HG02970 (cell line): ENCODE measurements around the gene GAS7.

Experiments used
- ATAC-seq: cut with Tn5 transposase; IDR thresholded peaks from one replicate; pipeline ENCODE4 v1.9.1; 2021; ENCODE audit warnings: mild to moderate bottlenecking, moderate library complexity, moderate number of reproducible peaks; ENCODE audit not compliant: unreplicated experiment, low FRiP score

The GAS7 gene

DNA sequence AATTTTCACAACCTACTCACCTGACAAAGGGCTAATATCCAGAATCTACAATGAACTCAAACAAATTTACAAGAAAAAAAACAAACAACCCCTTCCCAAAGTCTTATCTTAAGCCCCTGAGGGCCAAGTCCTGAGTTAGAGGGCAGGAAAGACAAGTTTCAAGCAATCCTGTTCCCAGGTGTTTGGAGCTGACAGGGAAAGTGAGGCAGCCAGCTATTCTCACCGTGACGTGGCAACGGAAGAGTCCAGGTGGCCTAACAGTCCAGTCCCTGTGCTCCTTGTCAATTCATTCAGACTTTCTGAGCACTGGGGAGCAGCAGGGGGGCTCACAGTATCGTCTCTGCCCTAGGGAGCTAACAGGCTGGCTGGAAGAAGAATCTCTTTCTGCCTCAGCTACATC, 203.6 kb downstream of the GAS7 start:
- no peak for ATAC-seq

DNA sequence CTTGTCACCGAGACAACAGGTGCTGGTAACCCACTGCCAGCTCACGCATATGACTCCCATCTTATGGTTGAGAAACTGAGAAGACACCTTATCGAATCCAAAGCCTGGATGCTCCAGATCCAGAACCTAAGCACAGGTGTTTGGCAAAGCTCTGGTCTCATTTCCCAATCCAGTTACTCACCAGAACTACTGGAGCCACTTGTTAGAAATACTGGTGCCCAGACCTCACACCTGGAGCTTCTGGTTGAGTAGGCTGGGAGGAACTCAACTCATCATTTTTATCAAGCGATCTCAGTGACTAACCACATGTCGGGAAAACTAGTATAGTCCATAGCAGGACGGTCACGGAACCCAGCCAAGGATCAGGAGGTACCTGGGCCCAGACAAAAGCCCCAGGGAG, 206.6 kb downstream of the GAS7 start:
- no peak for ATAC-seq

DNA sequence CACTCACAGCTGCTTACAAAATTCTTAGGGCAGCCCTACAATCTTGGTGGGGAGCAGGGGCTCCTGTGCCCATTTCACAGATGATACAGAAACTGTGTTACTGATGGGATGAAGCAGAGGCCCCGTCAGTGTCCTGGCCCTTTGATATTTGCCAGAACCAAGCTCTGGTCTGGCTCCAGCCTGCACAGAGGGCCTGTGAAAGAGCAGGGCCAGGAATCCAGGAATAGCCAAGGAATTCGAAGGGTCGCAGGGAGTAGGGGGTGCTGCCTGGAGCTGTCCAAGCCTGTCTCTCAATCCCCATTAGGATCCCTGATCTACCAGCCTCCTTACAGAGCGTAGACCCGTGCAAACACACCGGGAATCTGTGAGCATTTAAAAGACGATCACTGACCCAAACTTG, 207.1 kb downstream of the GAS7 start:
- ATAC-seq: no peak

DNA sequence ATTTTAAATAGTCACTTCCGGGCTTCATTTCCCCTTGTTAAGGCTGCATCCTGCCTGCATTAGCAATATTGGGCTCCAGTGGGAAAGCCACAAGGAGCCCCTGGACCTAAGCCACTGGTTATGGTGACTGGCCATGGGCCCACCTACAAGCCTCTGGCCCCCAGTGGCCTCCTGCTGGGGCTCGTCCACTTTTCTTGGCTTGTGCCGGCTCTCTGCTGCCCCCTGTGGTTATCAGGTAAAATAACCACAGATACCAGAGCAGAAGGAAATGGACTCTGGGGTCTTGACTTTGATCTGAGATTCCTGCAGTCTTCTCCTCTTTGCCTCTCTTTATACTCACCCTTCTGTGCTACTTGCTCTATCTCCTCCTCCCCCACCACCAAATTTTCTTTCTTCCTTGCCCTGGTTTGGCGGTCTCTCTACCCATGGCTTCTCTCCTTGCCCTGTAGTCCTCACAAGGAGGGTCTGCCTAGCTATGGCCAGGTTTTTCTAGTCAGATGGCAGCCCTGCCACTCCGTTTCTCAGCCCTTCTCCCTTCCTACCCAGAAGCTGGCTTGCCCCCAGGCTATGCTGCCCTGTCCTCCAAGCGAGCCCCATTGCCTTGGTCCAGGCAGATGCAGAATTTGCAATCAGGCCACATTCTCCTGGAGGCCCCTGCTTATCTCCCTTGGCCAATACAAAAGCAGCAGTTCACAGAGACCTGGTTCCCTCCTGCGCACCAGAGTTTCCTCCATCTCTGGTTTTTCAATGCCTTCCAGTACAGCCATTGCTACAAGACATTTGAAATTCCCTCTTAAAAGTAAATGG, 210.4 kb downstream of the GAS7 start:
- no peak for ATAC-seq

DNA sequence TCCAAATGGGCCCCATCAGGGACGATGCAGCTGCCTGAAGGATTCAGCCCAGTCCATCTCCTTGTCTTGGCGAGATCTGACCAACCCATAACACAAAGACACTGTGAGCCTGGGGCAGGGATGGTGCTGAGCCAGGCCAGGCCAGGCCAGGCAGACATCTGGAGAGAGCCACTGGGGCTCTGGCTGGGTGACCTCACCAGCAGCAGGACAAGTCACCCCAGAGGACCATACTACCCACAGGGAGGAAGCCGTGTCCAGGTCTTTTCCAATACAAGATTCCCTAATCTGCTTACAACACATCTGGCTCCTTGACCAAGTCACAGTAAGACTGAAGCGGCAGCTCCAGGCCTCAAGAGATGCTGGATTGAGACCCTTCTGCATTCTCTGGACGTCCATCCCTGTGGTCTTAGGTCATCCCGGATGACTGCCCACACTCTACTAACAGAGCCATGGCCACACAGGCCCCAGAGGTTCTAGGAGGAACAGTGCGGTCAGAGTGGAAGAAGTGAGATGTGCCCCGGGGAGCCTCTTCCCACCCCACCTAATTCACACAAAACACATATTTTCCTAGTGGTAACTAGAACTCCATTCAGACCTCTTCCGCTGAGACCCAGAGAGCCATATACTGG, 211.5 kb downstream of the GAS7 start:
- ATAC-seq: no peak

DNA sequence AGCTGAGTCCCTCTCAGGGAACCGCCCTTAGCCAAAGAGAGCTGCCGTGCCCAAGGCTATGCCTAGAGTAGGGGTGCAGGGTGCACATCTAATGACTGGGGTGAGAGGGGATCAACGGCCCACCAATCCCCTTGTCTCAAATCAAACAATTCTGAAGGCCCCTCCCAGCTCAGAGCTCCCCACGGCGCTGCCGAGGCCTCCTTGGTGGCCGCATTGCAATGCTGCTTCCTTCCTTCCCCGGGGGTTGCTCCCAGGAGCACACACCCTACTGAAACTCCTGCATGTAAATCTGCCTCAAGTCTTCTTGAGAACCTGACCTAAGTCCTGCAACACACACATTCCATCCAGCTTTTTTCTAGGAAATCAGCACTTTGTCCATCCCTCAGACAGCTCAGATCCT, 212.8 kb downstream of the GAS7 start:
- no peak for ATAC-seq

DNA sequence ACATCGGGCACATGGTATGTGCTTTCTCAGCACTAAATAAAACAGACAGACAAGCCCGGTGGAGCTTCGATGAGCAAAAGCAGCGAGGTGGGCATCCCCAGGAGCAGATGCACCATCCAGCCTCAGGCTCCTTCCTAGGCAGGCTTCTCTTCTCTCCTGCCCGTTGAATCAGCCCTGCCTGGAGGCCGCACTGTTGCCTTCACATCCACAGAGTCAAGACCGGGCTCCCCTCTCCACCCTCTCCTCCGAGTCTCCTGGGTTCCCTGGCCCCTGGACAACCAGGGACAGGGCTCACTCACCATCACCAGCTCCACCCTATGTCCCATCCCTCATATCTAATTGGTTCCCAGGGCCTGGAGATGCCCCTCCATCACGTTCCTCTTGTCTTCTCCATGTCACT, 213.6 kb downstream of the GAS7 start:
- ATAC-seq: no peak

DNA sequence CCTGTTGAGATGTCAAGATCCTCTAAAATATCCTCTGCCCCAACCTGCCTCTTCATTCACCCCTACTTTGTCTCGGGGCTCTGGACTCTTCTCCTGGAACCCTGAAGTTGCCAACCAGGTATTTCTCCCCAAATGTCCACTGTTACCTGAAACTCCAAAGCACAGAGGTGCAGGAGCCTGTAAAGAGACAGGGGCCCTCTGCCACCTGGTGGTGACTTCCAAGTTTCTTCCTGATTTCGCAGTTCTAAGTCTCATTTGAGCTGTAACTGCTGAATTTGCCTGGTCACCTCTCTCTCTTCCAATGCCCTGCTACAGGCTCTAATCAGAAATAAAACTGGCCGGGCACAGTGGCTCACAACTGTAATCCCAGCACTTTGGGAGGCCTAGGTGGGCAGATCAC, 216.2 kb downstream of the GAS7 start:
- no peak for ATAC-seq

DNA sequence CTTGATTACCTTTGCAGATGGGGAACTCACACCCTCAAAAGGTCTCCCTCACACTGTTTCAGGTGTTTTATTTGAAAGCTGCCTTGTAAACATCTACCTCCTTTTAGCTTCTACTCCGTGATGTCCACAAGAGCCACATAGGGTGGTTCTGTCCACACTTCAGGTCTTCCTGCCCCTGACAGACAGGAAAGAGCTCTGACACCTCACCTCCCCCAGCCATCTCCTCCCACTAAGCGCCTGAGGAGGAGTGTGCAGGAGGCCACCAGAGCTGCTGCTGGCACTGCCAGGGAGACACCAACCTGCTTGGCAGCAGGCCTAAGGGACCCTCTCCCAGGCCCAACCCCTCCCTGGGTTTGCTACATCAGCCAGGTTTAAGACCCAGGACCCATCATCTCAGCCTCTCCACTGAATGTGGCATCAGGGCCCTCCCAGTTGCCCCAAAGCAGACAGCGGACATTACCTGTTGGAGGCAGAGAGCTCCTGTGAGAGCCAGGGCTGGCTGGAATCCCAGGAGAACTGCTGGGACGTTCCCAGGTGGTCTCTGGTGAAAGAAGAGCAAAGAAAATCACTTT, 217.0 kb downstream of the GAS7 start:
- ATAC-seq: no peak

DNA sequence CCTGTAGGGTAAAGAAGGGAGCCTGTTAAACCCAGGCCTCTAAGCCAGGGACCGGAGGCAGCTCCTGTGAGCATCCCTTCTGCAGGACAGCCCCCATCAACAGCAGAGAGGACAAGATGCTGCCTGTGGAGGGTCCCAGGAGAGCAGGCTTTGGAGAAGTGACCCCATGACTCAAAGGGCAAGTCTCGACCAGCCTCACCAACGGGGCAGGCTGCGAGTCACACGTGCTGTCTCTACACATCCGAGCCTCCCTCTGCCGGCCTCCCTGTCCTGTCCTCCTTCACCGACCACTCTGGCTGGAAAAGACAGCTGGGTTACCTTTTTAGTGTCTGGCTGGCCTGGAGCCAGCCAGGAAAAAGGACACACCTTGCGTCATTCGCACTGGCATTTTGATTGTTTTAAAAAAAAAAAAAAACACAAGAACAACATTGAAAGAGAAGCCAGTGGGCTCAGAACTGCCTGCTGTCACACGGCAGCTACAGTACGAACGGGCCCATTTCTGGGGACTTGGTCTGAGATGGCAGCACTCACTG, 218.9 kb downstream of the GAS7 start:
- no peak for ATAC-seq

DNA sequence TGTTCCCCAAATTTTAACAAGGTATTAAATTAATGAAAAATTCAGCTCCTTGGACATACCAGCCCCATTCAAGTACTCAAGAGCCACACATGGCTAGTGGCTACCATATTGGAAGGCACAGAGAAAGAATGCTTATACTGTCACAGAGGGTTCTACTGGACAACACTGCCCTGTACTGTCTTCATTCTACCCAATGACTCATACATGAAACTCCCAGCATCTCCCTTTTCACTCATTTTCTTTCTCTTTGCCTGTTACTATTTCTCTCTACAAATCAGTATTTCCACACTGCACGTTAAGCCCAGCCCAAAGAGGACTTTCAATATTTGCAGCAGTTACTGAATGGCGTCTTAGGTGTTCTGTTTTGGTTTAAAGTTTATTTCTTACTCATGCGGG, 221.2 kb downstream of the GAS7 start:
- ATAC-seq: no peak

DNA sequence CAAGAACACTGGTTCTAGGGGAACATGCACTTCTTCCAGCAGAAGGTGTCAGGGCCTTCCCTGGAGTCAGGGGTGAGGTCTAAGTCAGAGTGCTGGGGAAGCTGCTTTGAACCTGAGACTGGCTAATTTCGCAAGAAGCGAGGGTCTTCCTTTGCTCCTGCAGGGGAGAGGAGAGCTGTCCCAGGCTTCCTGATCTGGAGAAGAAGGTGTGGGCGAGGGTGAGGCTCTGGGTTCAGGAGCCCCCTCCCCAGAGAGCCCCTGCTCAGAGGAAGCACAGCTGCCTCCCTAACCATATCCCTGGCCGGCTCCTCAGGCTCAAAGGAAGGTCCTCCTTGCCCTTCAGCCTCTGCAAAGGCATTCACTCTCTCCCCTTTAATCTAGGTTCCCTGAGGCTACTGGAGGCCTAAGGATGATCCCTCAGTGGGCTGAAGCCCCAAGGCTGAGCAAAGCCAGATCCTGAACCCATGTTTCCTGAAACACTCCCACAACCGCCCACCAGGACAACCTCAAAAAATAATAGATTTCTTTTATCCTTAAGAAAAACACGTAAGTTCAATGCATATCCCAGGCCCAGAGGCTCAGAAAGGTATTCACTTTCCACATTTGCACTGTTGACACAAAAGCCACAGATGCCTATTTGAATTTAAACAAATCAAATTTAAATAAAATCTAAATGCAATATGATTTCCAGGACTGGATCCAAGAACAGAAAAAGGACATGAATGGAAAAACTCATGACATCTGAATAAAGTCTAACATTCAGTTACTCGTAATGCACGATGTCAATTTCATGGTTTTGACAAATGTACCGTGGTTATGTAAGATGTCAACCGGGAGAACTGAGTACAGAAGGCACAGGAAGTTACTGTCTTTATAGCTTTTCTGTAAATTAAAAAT, 221.9 kb downstream of the GAS7 start:
- no peak for ATAC-seq

DNA sequence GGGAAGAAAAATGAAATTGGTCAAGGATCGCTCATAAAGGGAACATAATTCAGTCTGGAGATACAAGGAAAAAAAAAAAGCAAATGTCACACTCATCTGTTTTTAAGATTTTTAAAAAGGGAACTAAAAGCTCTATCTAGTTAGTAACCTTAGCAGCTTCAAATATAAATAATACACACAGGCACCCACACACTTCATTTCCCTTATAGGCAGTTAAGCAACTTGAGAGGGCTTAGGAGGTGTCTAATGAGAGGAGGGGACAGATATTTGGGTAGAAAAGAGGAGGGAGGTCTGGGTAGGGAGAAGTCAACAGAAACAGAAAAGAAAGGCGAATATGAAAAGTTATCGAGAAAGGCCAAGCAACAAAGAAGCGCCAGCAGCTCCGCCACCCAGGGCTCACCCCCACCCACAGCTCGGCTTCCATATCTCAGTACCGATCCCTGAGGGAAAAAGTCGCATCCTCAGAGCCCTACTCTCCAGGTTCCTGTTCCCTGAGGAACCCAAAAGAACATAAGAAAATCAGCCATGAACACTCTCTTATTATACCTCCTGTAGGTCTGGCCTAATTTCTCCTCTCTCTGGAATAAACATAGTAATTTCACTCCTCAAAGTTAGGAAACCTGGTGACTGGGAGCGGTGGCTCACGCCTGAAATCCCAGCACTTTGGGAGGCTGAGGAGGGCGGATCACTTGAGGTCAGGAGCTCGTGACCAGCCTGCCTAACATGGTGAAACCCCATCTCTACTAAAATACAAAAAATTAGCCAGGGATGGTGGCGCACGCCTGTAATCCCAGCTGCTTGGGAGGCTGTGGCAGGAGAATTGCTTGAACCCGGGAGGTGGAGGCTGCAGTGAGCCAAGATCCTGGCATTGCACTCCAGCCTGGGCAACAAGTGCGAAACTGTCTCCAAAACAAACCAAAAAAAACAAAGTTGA, 223.7 kb downstream of the GAS7 start:
- no peak for ATAC-seq

DNA sequence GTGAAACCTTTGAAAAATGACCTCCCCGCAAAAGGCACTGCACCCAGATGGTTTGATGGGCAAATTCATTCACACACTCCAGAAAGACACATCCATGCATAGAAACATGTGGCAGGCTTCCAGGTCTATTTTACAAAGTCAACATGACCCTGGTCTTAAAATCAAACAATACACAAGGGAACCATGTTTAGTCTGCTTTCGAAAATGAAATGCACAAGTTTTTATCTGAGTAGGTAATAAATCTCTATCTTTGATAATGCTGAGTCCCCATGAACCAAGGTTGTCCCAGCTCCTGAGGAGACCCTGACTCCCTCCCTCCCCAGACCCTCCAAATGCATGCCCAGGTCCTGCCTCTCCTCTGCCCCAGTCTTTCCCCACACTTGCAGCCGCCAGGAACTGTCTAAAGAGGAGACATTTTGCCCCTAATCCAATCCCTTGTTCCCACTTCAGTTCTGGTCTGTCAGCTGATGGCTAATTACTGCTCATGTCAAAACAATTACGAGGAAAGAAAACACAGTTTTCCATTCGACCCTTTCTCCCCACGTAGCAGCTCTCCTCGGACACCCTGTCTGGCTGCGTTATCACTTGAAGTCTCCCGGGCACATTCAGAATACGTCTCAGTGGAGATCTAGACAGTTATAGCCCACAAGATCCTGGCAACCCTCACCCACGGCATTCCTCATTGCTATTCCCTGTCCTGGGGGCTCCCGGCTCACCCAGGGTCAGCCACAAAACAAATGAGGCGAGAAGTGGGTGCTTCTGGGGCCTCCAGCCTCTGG, 224.5 kb downstream of the GAS7 start:
- ATAC-seq: no peak

DNA sequence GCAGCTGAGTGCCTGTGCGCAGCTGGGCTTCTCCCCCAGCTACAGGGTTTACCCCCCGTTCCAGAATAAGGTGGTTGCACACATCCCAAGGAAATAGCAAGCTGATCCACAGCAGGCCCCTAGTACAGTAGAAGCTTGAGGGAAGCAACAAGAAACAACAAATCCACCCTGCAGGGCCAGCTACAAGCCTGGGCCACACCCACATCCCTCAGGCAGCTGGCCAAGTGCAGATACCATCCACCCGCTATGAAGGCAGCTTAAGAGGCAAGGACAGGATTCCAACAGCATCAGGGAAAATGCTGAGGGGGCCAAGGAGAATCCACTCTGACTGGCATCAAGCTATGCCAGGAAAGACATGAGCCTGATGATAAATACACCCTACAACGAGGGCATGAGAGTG, 226.4 kb downstream of the GAS7 start:
- ATAC-seq: no peak

DNA sequence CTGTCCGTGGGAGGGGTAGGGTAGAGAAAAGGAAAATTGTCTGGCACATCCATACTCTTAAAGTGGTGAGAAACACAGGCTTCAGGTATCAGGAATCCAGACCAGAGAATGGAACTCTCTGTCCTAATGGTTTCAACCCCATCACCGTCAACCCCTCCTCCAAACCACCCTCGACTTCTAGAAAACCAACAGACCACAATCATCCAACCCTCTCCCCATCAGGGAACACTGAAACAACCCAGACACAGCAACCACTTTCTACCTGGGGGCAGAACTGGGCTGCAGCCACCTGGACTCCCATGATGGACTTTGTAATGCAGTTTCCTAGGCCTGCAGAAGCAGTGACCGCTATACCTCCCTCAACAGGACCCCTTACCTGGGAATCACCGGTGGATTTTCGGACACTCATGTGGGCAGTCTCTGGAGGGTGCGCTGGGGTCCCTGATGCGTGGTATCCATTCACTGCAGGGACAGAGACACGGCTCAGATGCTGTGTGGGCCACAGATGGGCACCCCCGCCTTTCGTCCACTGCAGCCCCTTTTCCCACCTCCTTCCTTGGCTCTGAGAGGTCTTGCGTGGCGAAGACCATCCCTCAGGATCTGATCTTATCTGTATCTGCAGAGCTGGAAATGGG, 229.0 kb downstream of the GAS7 start:
- no peak for ATAC-seq

DNA sequence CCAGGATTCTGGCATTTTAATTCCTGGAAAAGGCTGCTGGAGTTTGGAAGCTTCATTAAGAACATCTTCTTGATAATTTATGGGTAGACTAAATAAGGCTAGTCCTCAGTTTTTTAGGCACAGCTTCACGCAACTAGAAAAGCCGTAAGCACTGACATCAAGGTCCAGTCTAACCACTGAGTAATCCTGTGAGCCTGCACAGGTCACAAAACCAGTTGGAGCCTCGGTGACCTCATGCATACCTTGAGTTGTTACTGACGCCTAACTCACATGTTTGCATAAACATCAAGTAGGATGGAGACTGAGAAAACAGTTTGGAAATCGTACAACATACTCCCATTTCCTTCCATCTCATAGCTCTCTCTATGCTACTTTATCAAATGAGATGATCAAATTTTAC, 229.5 kb downstream of the GAS7 start:
- ATAC-seq: no peak

DNA sequence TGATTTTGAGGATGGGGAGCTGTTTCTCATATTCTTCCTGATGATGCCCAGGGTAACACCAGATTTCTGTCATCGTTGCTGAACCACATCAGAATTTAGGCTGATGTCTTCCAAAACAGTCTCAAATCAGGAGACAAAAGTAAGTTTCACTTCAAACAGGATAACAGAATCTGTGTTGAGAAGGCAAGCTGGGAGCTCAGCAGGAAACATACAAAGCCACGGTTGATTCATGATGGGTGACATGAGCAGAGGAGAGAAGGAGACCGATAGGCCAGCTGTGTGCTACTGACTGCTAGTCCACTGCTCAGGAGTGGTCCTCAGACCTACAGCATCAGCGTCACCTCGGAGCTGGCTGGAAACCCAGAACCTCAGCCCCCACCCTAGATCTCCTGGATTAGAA, 230.4 kb downstream of the GAS7 start:
- no peak for ATAC-seq
